ENCODE results near the gene MCCC1. TPM values are rescaled to one million over a fixed set of nuclear protein-coding genes. Genes with fewer than 3 reads are reported as not detected.

The MCCC1 gene
- total RNA-seq, 1 experiment from 2014 or later: 52.6 TPM

- TF ChIP-seq EZH2 (IDR thresholded peaks at IDR 0.05; ENCODE audit: low read depth): no peak
- TF ChIP-seq CTCF (conservative IDR thresholded peaks at IDR 0.05): no peak
Measured at GRCh38 chr3:183038221-183038620, 61.1 kb downstream of the MCCC1 start.

GRCh38 chr3:183033746-183034145 lies 65.5 kb downstream of the MCCC1 start:
- peaks cover 12% of the 10 kb centered on the region; the same call in 1 of the 2 replicates for H3K36me3 ChIP-seq (ENCODE audit: low read depth)
- H3K4me3 ChIP-seq: no peak overlapping the region
- no peaks in the 10 kb centered on the region for H3K9me2 ChIP-seq (ENCODE audit: insufficient read depth)
- no peak overlapping the region for H3K27ac ChIP-seq
- DNase-seq: no peak
- CTCF ChIA-PET: no interaction called here
- no peaks in the 10 kb centered on the region for H3K27me3 ChIP-seq (ENCODE audit: insufficient read depth, low read depth)
- H4K20me1 ChIP-seq (ENCODE audit: insufficient read depth): no peaks in the 10 kb centered on the region
- intact Hi-C loops (cut with micrococcal nuclease; ENCODE audit: unreplicated experiment): no loop called here
- TF ChIP-seq CTCF (conservative IDR thresholded peaks at IDR 0.05): no peak
- TF ChIP-seq EZH2 (IDR thresholded peaks at IDR 0.05; ENCODE audit: low read depth): no peak
- H3K9me3 ChIP-seq (ENCODE audit: insufficient read depth, low read depth): no peaks in the 10 kb centered on the region
- BruUV-seq (replicated peaks): no TSS peak
- no peak overlapping the region for H2AFZ ChIP-seq
- H3K4me1 ChIP-seq (replicated peaks; ENCODE audit: insufficient read depth): no peaks in the 10 kb centered on the region
- POLR2A ChIA-PET (ENCODE audit: unreplicated experiment): no interaction called here
- H3F3A ChIP-seq (ENCODE audit: insufficient read depth, low read depth): no peaks in the 10 kb centered on the region
- H3K79me2 ChIP-seq (ENCODE audit: low read depth): no peaks in the 10 kb centered on the region
- H3K4me2 ChIP-seq: no peak overlapping the region

More at GRCh38 chr3:183038221-183038620, 61.1 kb downstream of the MCCC1 start:
- Histone ChIP-seq H3K9me2 (ENCODE audit: insufficient read depth) (no peaks in the 10 kb centered on the region), H3F3A (ENCODE audit: insufficient read depth, low read depth) (no peaks in the 10 kb centered on the region), H3K4me2 (no peak overlapping the region), H3K27me3 (ENCODE audit: insufficient read depth, low read depth) (no peaks in the 10 kb centered on the region), H3K9me3 (ENCODE audit: insufficient read depth, low read depth) (no peaks in the 10 kb centered on the region), H3K27ac (no peak overlapping the region), H4K20me1 (ENCODE audit: insufficient read depth) (no peaks in the 10 kb centered on the region), H3K4me1 (replicated peaks; ENCODE audit: insufficient read depth) (no peaks in the 10 kb centered on the region), H3K36me3 (ENCODE audit: low read depth) (peaks cover 18% of the 10 kb centered on the region; the same call in 1 of the 2 replicates), H2AFZ (no peak overlapping the region), H3K79me2 (ENCODE audit: low read depth) (no peaks in the 10 kb centered on the region), H3K4me3 (no peak overlapping the region)
- ChIA-PET CTCF (no interaction called here), POLR2A (ENCODE audit: unreplicated experiment) (no interaction called here)
- no TSS peak for BruUV-seq (replicated peaks)
- intact Hi-C loops (cut with micrococcal nuclease; ENCODE audit: unreplicated experiment): no loop called here
- DNase-seq: no peak

GRCh38 chr3:183032880-183033555 lies 66.3 kb downstream of the MCCC1 start:
- Histone ChIP-seq H3K9me3 (ENCODE audit: insufficient read depth, low read depth) (no peaks in the 10 kb centered on the region), H3K4me1 (replicated peaks; ENCODE audit: insufficient read depth) (no peaks in the 10 kb centered on the region), H3K27ac (no peak overlapping the region), H3K79me2 (ENCODE audit: low read depth) (no peaks in the 10 kb centered on the region), H3K9me2 (ENCODE audit: insufficient read depth) (no peaks in the 10 kb centered on the region), H4K20me1 (ENCODE audit: insufficient read depth) (no peaks in the 10 kb centered on the region), H2AFZ (no peak overlapping the region), H3K4me2 (no peak overlapping the region), H3F3A (ENCODE audit: insufficient read depth, low read depth) (no peaks in the 10 kb centered on the region), H3K36me3 (ENCODE audit: low read depth) (peaks cover 9% of the 10 kb centered on the region; the same call in 1 of the 2 replicates), H3K4me3 (no peak overlapping the region), H3K27me3 (ENCODE audit: insufficient read depth, low read depth) (no peaks in the 10 kb centered on the region)
- ChIA-PET CTCF (no interaction called here), POLR2A (ENCODE audit: unreplicated experiment) (no interaction called here)
- no peak for DNase-seq
- no peak for TF ChIP-seq EZH2 (IDR thresholded peaks at IDR 0.05; ENCODE audit: low read depth)
- TF ChIP-seq CTCF (conservative IDR thresholded peaks at IDR 0.05): no peak
- intact Hi-C loops (cut with micrococcal nuclease; ENCODE audit: unreplicated experiment): no loop called here
- no TSS peak for BruUV-seq (replicated peaks)

Data from PC-9 (cell line).